GM19043 (cell line): Measurements from ENCODE around the gene DACT3.

ENCODE experiments used
- ATAC-seq: cut with Tn5 transposase; IDR thresholded peaks from one replicate; pipeline ENCODE4 v1.9.1; 2021; ENCODE audit warnings: low read depth; ENCODE audit not compliant: unreplicated experiment

The DACT3 gene, protein sequence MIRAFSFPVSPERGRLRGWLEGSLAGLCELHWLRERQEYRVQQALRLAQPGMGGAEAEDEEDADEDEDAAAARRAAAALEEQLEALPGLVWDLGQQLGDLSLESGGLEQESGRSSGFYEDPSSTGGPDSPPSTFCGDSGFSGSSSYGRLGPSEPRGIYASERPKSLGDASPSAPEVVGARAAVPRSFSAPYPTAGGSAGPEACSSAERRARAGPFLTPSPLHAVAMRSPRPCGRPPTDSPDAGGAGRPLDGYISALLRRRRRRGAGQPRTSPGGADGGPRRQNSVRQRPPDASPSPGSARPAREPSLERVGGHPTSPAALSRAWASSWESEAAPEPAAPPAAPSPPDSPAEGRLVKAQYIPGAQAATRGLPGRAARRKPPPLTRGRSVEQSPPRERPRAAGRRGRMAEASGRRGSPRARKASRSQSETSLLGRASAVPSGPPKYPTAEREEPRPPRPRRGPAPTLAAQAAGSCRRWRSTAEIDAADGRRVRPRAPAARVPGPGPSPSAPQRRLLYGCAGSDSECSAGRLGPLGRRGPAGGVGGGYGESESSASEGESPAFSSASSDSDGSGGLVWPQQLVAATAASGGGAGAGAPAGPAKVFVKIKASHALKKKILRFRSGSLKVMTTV

DNA sequence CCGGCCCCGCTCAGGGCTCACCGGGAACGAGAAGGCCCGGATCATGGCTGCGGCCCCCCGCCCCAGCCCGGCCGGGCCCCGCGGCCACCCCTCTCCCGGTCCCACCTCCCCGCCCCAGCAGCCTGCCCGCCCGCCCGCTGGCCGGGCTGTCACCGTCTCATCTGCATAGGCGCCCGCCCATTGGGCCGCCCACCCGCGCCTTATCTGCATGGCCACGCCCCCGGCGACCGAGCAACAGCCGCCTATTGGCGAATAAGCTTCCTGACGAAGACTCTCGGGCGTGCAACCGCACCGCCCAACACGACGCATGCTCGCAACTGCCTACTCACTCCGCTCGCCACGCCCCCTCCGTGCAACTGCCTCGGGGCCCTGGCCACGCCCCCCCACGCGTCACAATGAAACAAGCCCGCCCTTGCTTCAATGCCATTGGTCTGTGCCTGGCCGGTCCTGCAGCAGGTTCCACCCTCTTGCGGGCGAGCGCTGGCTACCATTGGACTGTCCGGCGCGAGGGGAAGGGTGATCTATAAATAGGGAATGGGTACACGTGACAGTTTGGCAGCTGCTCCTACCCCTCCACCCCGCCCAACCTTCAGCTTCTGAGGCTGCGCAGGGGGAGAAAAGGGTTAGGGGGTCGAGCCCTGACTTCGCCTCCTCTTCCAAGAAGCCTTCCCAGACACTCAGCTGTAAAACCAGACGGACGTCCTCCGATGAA, at the start of gene DACT3:
DACT3 (minus strand) TSS at position 163 of the 712 bp plus-strand sequence; CDS start at position 45, 118 bp downstream.
- peak; percentile 84 for ATAC-seq

DNA sequence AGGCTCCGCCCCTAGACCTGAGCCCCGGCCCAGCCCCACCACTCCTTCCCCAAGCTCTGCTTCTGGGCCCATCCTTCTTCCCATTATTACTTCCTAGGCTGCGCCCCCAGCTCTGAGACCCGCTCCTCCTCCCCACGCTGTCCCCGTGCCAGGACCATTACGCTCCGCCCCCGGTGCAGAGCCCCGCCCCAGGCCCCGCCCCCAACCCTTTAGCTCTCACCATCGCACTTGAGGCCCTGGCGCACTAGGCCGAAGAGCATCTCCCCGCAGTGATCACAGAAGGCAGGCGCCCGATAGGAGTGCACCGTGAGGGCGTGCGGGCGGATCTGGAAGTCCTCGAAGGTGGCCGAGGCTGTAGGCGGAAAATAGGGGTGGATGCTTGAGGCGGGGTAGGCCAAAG, 49.7 kb upstream of the DACT3 start:
- no peak for ATAC-seq

DNA sequence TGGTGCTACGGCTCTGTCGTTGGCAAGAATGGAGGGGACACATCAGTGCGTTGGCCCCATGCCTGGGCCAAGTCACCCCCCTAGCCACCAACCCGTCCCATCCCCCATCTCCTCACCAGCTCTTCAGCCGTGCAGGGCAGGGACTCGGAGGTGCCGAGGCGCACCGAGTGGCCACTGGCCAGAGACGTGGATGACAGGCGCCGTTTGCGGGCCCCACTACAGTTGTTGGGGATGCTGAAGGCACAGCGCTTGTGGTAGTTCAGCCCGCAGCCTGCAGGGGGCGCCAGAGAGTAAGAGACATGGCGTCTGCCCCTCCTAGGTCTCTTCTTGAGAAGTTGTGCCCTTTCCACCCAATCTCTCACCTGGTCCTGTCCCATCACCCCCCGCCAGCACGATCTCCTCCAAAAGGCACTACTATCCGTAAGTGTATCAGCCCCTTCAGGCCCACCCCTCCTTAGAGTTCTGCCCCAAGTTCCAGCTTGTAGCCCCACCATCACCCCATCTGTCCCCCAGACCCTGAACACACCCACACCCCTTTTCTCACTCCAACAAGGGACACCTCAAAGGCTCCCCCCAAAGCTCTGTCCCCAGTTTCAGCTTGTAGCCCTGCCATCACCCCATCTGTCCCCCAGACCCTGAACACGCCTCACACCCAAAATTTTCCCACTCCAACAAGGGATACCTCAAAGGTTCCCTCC, 43.5 kb upstream of the DACT3 start:
- ATAC-seq: no peak

DNA sequence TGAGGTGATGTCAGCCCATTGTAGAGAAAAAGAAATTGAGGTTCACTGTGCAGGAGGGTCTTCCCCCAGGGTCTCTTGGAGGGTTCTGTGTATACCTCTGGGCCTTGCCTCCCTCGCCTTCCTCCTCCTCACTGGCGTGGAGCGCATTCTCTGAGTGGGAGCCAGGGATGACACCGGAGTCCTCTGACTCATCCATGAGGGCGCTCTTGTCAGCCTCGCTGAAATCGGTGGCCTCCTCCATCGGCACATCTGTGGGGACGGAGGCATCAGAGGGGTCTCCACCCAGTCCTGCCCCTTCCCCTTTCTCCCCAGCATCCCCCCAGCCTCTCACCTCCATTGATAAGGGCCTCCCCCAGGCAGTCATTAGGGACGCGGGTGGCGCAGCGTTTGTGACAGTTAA, 39.7 kb upstream of the DACT3 start:
- ATAC-seq: no peak

DNA sequence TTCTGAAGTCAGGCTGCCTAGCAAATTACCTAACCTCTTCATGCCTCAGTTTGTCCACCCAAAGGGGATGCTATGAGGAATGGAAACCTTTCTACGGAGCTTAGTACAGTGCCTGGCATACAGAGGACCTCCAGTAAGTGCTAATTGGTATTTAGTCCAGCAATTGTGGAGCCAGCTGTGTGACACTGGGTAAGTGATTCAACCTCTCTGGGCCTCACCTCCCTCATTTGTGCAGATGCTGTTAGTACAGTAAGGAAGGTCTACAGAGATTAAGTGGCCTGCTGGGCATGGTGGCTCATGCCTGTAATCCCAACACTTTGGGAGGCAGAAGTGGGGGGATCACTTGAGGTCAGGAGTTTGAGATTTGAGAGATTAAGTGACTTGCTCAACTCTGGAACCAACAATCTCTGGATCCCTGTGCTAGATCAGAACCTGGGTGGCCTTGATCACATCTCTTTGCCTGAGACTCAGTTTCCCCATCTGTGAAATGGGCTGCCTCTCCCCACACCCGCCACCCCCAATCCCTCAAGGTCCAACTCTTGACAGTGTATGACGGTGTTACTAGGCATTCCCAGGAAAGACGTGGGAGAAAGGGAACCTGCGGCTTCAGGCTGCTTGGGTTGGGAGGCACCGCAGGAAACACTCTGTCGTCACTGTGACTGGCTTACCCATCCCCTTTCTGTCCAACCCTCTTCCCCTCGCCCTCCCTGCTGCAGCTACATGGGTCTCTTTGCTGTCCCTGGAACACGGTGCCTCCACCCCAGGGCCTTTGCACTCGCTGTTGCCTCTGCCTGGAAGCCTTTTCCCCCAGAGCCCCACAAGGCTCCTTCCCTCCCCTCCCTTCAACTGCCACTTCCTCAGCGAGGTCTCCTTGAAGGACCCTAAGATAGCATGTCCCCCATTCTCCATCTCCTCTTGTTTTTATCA, 37.7 kb upstream of the DACT3 start:
- no peak for ATAC-seq

DNA sequence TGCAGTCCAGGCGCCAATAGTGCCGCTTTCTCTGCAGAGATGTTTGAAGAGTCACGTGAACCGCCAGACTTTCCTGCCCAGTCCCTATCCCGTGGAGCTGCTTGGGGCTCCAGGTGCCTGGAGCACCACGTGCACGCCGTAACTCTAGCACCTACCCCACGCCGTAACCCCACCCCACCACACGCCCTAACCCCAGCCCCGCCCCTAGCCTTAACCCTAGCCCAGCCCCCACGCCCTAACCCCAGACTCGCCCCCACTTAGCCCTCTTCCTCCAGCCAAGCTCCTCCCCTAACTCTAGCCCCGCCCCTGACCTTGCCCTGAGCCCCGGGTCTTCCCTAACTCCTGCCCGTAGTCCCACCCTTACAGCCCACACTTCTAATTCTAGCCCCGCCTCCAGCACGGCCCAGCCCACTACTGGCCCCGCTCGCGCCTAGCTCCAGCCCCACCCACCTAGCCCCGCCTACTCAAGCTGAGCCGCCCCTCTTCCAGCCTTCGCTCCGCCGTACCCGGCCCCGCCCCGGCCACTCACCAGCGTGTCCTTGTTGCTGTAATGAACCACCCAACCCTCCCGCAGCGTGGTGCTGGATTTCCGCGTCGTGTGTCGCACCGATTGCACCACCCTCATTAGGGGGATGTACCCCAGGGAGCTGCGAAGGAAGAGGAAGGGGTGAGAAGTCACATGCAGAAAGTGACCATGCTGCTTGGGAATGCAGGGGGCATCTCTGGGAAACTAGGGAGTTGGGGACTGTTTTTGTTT, 36.4 kb upstream of the DACT3 start:
- ATAC-seq: no peak

DNA sequence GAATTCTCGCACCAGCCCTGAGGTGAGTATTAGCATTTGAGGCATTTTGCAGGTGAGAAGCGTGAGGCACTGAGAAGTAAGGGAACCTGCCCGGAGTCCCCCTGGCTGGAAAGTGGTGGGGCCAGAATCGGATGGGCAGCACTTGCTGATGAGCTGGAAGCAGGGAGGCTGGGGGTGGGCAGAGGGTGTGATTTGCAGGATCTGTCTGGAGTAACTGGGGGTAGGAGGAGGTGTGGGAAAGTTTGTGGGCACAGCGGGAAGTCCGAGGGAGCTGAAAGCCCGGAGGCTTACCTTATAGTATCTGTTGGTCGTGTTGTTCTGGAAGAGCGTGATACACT, 35.9 kb upstream of the DACT3 start:
- ATAC-seq: no peak

DNA sequence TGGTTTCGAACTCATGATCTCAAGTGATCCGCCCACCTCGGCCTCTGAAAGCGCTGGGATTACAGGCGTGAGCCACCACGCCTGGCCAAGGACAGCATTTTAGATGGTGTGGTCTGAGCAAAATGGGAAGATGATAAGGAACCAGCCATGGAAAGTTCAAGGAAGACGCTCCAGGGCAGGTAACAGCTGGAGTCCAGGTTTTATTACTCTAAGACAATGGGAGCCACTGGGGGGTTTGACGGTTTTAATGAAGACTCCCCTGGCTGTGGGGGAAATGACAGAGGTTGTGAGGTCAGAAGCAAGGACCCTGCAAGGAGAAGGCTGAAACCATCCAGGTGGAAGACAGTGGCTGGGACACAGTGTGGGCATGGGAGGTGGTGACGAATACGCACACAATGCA, 35.1 kb upstream of the DACT3 start:
- no peak for ATAC-seq

DNA sequence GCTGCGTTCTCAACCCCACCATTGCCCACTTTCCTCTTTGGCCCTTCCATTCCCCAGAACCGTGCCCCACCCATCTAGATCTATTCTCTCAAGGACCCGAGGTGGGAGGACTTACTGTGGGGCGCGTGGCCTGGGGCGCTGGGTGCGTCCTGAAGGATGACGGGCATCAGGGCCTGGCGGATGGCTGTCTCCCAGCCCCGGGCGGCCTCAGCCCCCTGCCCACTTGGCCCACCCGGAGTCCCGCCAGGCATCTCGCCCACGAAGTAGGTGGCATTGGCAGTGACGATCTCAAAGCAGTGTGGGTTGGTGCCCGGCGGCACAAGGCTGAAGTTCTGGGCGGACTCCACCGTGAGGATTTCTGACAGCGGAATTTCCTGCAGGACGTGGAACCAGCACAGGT, 32.8 kb upstream of the DACT3 start:
- no peak for ATAC-seq

DNA sequence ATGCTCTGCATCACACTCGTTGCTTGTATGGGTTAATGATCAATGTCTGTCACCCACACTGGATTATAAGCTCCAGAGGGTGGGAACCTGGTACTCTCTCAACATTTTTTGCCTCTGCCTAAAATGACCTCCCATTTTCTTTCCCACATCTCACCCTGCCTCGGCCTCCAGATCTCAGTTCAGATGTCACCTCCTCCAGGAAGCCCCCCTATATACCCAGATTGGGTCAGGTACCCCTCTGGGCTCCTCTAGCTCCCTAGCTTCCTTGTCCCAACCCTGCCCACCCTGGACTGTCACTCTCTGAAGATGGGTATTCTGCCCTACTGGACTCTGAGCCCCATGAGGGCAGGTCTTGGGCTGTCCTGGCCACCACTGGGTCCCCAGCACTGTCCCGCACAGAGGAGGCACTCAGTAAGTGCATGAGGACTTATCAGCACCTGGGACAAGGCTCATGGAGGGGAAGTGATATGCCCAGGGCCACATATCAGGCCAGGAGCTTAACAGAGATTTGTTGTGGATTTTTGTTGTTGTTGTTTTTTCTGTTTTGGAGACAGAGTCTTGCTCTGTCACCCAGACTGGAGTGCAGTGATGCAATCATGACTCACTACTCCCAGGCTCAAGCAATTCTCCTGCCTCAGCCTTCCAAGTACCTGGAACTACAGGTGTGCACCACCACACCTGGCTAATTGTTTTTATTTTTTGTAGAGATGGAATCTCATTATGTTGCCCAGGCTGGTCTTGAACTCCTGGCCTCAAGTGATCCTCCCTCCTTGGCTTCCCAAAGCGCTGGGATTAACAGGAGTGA, 32.1 kb upstream of the DACT3 start:
- no peak for ATAC-seq

DNA sequence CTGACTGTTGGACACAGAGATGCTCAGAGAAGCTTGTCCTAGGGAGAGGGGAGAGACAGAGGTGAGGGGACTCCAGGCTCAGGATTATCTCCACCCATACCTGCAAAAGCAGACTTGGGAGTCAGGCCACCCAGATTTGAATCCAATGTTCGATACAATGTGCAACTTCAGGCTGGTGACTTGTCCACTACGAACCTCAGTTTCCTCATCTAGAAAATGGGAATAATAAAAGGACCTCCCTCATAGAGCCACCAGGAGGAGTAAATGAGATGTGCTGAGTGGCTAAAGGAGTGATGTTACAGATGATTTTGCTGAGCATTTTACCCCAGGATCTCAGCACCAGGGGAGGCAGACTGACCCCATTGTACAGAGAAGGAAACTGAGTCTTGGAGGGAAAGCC, 31.0 kb upstream of the DACT3 start:
- ATAC-seq: no peak

DNA sequence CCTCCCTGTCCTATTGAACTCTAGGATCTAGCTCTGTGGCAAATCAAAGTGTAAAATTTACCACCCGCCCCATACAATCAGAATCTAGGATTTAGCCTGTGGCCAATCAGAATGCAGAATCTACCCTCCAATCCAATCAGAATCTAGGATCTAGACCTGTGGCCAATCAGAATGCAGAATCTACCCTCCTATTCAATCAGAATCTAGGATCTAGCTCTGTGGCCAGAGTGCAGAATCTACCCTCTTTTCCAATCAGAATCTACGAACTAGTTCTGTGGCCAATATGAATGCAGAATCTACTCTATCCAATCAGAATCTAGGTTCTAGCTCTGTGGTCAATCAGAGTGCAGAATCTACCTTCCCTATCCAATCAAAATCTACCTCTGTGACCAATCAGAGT, 30.1 kb upstream of the DACT3 start:
- no peak for ATAC-seq

DNA sequence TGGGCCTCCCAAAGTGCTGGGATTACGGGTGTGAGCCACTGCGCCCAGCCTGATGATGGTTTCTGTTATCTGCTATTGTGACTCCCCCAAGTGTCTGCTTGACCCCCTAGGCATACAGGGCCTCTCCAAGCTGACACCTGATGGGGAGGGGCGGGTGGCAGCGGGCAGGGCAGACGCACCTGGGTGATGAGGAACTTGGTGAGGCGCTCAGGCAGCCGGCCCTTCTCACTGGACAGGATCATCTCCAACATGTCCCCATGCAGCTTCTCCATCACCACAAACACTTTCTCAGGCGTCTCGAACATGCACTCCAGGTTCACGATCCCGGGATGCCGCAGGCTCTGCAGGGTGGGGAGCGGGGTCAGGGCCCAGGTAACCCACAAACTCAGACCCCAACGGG, 28.4 kb upstream of the DACT3 start:
- ATAC-seq: no peak

DNA sequence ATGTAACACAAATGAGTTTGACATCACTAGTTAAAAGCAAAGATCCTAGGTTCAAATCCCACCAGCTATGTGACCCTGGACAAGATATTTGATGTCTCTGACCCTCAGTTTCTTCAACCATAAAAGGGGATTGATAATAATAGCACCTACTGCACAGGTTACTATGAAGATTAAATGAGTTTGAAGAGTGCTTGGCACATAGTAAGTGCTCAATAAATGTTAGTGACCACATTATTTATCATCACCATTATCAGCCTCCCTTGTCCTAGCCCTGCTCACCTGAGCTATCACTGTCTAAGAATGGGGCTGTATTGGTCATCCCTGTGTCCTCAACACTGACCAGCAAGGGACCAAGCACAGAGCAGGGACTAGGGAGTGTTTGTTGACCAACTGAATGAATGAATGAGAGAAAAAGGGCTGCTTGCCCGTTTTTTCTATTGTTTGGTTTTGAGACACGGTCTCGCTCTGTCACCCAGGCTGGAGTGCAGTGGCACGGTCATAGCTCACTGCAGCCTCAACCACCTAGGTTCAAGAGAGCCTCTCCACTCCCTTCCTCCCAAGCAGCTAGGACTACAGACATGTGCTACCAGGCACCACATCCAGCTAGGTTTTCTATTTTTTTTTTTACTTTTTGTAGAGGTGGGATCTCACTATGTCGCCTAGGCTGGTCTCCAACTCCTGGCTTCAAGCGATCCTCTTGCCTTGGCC, 26.6 kb upstream of the DACT3 start:
- ATAC-seq: no peak

DNA sequence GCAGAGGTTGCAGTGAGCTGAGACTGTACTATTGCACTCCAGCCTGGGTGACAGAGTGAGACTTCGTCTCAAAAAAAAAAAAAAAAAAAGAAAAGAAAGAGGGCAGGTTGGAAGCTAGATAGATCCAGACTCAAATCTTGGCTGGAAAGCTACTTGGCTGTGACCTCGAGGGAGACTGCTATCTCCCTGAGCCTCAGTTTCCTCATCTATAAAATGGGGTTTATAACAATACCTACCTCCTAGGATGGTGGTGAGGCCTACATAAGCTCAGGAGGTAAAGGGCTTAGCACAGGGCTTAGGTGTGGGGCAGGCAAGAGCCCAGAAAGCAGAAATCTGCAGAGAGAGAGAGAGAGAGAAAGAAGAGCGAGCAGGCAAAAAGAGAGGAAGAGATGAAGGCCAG, 24.2 kb upstream of the DACT3 start:
- ATAC-seq: no peak

DNA sequence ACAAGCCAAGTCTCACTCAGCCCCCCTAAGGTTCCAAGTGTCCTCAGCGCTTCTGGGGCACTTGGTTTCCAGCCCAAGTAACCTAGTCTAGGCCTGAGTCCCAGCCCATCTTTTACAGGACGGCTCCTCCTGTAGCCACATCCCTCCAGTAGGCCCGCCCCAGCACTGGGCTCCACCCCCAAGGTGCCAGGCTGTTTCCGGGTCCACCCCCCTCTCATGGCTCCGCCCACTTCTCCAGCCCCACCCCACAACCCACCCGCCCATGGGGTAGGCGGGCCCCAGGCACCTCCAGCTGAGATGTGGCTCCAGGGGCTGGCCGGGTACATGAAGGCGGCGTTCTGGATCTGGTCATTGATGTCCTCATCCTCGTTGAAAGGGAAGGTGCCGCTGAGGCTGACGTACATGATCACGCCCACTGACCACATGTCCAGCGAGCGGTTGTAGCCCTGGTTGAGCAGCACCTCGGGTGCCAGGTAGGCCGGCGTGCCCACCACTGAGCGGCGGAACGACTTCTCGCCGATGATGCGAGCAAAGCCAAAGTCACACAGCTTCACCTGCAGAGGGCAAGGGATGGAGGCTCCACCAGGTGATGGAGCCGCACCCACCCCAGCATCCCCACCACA, 17.2 kb upstream of the DACT3 start:
- ATAC-seq: no peak

DNA sequence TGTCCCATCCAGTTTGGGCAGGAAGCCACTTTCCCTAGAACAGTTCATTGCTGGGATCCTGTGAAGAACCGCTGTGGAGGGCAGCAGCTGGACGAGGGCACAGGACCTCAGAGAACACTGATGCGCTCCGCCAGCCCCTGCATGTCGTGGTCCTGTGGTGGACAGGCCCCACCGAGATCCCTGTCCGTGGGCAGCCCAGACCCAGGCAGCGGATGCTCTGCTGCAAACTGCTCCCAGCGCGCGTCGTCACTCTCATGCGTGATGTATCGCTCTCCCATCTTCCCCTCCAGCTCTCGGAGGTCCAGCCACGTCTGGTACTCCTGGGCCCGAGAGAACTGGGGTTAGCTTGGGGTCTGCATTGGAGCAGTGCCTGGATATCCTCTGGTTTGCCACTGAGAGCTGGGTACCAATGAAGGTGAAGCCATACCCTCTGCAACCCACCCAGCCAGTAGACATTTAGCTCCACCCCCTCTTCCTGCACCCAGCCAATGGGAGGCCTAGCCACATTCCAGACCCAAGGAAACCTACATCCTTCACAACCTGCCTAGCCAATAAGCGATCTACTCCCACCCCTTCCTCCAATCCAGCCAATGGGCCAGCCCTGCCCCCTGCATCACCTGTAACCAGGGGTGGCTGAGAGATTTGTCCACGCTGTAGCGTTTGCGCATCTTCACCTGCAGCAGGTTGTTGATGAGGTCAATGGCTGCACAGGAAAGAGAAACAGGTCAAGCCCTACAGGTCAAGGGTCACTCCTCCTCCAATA, 13.6 kb upstream of the DACT3 start:
- no peak for ATAC-seq
